NCI-H146 treated with DMSO at 0.1 percent for 48 hours (cell line): ENCODE results near the gene RNH1.

Experiments used
- DNase-seq: peaks from one replicate; lab custom pipeline; 2025; ENCODE audit not compliant: unreplicated experiment; lab: John Stamatoyannopoulos, UW

RNH1 gene

GRCh38 chr11:537622-538430 lies 30.8 kb upstream of the RNH1 start:
- no peak for DNase-seq

GRCh38 chr11:536841-537621 lies 30.0 kb upstream of the RNH1 start, which contains the start of gene LRRC56:
Gene LRRC56 (plus strand): TSS chr11:537527. CDS start chr11:540685, 3,158 bp downstream.
- peak; percentile 80 for DNase-seq

GRCh38 chr11:535519-536454 lies 28.7 kb upstream of the RNH1 start, which contains the start of gene HRAS:
Gene HRAS (minus strand): TSS chr11:535576.
- DNase-seq, result peak; percentile 78

- DNase-seq, result no peak
These were observed 28.1 kb upstream of the RNH1 start for GRCh38 chr11:535210-535518.

GRCh38 chr11:534396-535209 lies 27.6 kb upstream of the RNH1 start:
- DNase-seq, result no peak

- DNase-seq, result no peak
These were observed 26.7 kb upstream of the RNH1 start for GRCh38 chr11:533586-534395.

- DNase-seq, result no peak
These were observed 26.0 kb upstream of the RNH1 start for GRCh38 chr11:532986-533585.

- no peak for DNase-seq
These were observed 25.5 kb upstream of the RNH1 start for GRCh38 chr11:532527-532985.

GRCh38 chr11:531919-532526 lies 25.0 kb upstream of the RNH1 start:
- no peak for DNase-seq

- no peak for DNase-seq
These were observed 24.2 kb upstream of the RNH1 start for GRCh38 chr11:530960-531831.

- no peak for DNase-seq
These were observed 22.8 kb upstream of the RNH1 start for GRCh38 chr11:529728-530411.

- peak; percentile 18 for DNase-seq
These were observed 22.0 kb upstream of the RNH1 start for GRCh38 chr11:528815-529727.

GRCh38 chr11:528166-528814 lies 21.2 kb upstream of the RNH1 start:
- DNase-seq, result no peak

- no peak for DNase-seq
These were observed 19.1 kb upstream of the RNH1 start for GRCh38 chr11:526192-526591.

GRCh38 chr11:521177-521688 lies 14.2 kb upstream of the RNH1 start:
- no peak for DNase-seq
